Suprapubic skin (tissue), 4 donors: ENCODE data around the gene OR10H2. TPM values are rescaled to one million over a fixed set of nuclear protein-coding genes. Genes with fewer than 3 reads are reported as not detected.

Experiments used
- DNase-seq, 2 donors: peaks; one replicate each; pipeline ENCODE4 v3.0.0-alpha.2; 2019; ENCODE audit warnings: low spot score in 2 of 2
- H3K27ac ChIP-seq: fragments of 200-600 bp; sonication (generic); one replicate; pipeline ENCODE4 v1.5.1; 2019
- H3K27me3 ChIP-seq: fragments of 200-600 bp; sonication (generic); one replicate; pipeline ENCODE4 v1.5.1; 2019
- H3K36me3 ChIP-seq: fragments of 200-600 bp; sonication (generic); one replicate; pipeline ENCODE4 v1.5.1; 2019
- H3K4me1 ChIP-seq: fragments of 200-600 bp; sonication (generic); one replicate; pipeline ENCODE4 v1.5.1; 2019
- H3K4me3 ChIP-seq: fragments of 200-600 bp; sonication (generic); one replicate; pipeline ENCODE4 v1.5.1; 2019; ENCODE audit warnings: mild to moderate bottlenecking
- H3K9me3 ChIP-seq: fragments of 200-600 bp; sonication (generic); one replicate; pipeline ENCODE4 v1.5.1; 2019
- CTCF ChIP-seq, 2 donors: fragments of 200-600 bp in 1 of 2; fragments of 450-650 bp in 1 of 2; sonication (generic) in 1 of 2; IDR thresholded peaks; one replicate each; pipeline ENCODE4 v1.5.1; 2016 to 2019; ENCODE audit warnings: antibody characterized with exemption in 2 of 2, mild to moderate bottlenecking in 1 of 2, moderate library complexity in 1 of 2
- EP300 ChIP-seq: sonication (generic); formaldehyde crosslinking; IDR thresholded peaks from one replicate; pipeline ENCODE4 v1.6.1; 2017; ENCODE audit warnings: antibody characterized with exemption
- POLR2A ChIP-seq, 2 donors: fragments of 450-650 bp; IDR thresholded peaks; one replicate each; pipeline ENCODE4 v1.6.1; 2017; ENCODE audit warnings: antibody characterized with exemption in 2 of 2, mild to moderate bottlenecking in 2 of 2, moderate library complexity in 2 of 2
- POLR2AphosphoS5 ChIP-seq, 3 donors: sonication (generic); formaldehyde crosslinking; IDR thresholded peaks; one replicate each; pipeline ENCODE4 v1.6.1; 2017; ENCODE audit warnings: antibody characterized with exemption in 3 of 3
- WGBS: methylation state at CpG from one replicate; pipeline ENCODE4 v1.1.5; 2018; 5-methylcytosine and 5-hydroxymethylcytosine counted together
- total RNA-seq, 4 donors: library from RNA; depleted of rRNA; stranded (reverse); fragments of >200 nt; gene quantifications; one replicate each; pipeline ENCODE4 v1.1.0, GENCODE V29; 2016

The OR10H2 gene
- total RNA-seq, 4 donors from 2014 or later: not detected

- Histone ChIP-seq H3K4me1 (peaks cover 17% of the 10 kb centered on the region), H3K27ac (no peak overlapping the region), H3K36me3 (no peaks in the 10 kb centered on the region), H3K4me3 (no peak overlapping the region), H3K27me3 (no peaks in the 10 kb centered on the region), H3K9me3 (no peaks in the 10 kb centered on the region)
- TF ChIP-seq POLR2A (IDR thresholded peaks at IDR 0.05): no peak
- TF ChIP-seq POLR2AphosphoS5 (IDR thresholded peaks at IDR 0.05): no peak
- TF ChIP-seq CTCF (IDR thresholded peaks at IDR 0.05): no peak
- TF ChIP-seq EP300: no peak
- WGBS: 70% methylated on average over 8 of the region's 9 CpGs
- peak in 1 of 2 donors; percentile 21 for DNase-seq
These were observed 49.5 kb downstream of the OR10H2 start for GRCh38 chr19:15776991-15777970.

Other genes with a start within 250 kb of the OR10H2 start
- gene PGLYRP2, start 248.5 kb upstream of the OR10H2 start, total RNA-seq: under 1 TPM in 1 of 4 donors, not detected in 3; 0.21 TPM
- gene CYP4F22, start 219.5 kb upstream of the OR10H2 start, total RNA-seq: 10 to 100 TPM; 26.0 to 77.7 (median 55.5) TPM
- 10 to 100 TPM; 14.5 to 18.7 (median 14.9) TPM for gene CYP4F8, start 112.8 kb upstream of the OR10H2 start, total RNA-seq
- 10 to 100 TPM in 3 of 4 donors, 1 to 10 TPM in 1; 9.5 to 14.4 (median 12.2) TPM for gene CYP4F3, start 87.1 kb upstream of the OR10H2 start, total RNA-seq
- 100 to 1,000 TPM in 1 of 4 donors, 10 to 100 TPM in 3; 63.3 to 233 (median 84.3) TPM for gene CYP4F12, start 54.9 kb upstream of the OR10H2 start, total RNA-seq
- gene OR10H3, start 10.0 kb downstream of the OR10H2 start, total RNA-seq: not detected
- not detected for gene OR10H5, start 59.6 kb downstream of the OR10H2 start, total RNA-seq
- gene OR10H1, start 87.6 kb downstream of the OR10H2 start, total RNA-seq: not detected
- gene CYP4F2, start 170.1 kb downstream of the OR10H2 start, total RNA-seq: 10 to 100 TPM in 1 of 4 donors, 1 to 10 TPM in 3; 1.2 to 13.7 (median 3.3) TPM
- gene CYP4F11, start 206.5 kb downstream of the OR10H2 start, total RNA-seq: 1 to 10 TPM in 1 of 4 donors, under 1 TPM in 3; 0.19 to 1.3 (median 0.72) TPM
- gene OR10H4, start 221.0 kb downstream of the OR10H2 start, total RNA-seq: not detected